ENCODE data around the gene SHISA3.

DNA sequence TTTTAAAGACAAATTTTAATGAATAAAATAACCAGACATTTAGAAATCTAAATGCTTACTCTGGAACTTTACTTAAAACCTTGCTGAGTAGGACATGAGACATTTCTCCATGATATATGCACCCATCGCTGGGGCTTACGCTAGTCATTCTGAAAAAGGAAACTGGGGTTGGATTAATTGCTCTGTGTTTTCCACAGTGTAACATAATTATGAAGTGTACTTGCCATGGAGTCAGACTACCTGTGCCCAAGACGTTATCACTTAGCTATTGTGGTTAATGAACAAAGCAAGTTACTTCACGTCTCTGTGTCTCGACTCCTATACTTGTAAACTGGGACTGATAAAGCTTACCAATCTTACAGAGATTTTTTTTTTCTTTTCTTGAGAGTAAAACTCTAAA lies 47.8 kb downstream of the SHISA3 start:
- TF ChIP-seq, protein P1, sequence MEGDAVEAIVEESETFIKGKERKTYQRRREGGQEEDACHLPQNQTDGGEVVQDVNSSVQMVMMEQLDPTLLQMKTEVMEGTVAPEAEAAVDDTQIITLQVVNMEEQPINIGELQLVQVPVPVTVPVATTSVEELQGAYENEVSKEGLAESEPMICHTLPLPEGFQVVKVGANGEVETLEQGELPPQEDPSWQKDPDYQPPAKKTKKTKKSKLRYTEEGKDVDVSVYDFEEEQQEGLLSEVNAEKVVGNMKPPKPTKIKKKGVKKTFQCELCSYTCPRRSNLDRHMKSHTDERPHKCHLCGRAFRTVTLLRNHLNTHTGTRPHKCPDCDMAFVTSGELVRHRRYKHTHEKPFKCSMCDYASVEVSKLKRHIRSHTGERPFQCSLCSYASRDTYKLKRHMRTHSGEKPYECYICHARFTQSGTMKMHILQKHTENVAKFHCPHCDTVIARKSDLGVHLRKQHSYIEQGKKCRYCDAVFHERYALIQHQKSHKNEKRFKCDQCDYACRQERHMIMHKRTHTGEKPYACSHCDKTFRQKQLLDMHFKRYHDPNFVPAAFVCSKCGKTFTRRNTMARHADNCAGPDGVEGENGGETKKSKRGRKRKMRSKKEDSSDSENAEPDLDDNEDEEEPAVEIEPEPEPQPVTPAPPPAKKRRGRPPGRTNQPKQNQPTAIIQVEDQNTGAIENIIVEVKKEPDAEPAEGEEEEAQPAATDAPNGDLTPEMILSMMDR (IDR thresholded peaks at IDR 0.05; ENCODE audit: insufficient read depth, low read length, poor library complexity, severe bottlenecking): no peak
- no peak for TF ChIP-seq EZH2phosphoT487 (conservative IDR thresholded peaks at IDR 0.05; ENCODE audit: low read length)

Data from SU-DHL-6 (cell line).